HepG2 (cell line): ENCODE measurements around the gene CLCNKA.

Experiments used
- ETV6 ChIP-seq: sonication (generic); formaldehyde crosslinking; conservative IDR thresholded peaks from 2 replicates; pipeline ENCODE4 v1.4.0; 2020; ENCODE audit warnings: missing genetic modification reagents
- MTA3 ChIP-seq: sonication (generic); formaldehyde crosslinking; IDR thresholded peaks from 2 replicates; pipeline ENCODE4 v1.4.0; 2020; ENCODE audit warnings: missing genetic modification reagents
- MZF1 ChIP-seq: sonication (generic); formaldehyde crosslinking; IDR thresholded peaks from 2 replicates; pipeline ENCODE4 v1.8.1; 2023; ENCODE audit warnings: mild to moderate bottlenecking, missing genetic modification reagents, borderline replicate concordance
- POLR2AphosphoS5 ChIP-seq: IDR thresholded peaks from 2 replicates; pipeline ENCODE4 v1.6.1; 2012; ENCODE audit warnings: low read depth, low read length
- POLR2G ChIP-seq: fragments of 200-400 bp; formaldehyde crosslinking; IDR thresholded peaks from 2 replicates; pipeline ENCODE4 v1.6.1; 2018; ENCODE audit warnings: mild to moderate bottlenecking, low read depth, low read length, moderate library complexity

DNA sequence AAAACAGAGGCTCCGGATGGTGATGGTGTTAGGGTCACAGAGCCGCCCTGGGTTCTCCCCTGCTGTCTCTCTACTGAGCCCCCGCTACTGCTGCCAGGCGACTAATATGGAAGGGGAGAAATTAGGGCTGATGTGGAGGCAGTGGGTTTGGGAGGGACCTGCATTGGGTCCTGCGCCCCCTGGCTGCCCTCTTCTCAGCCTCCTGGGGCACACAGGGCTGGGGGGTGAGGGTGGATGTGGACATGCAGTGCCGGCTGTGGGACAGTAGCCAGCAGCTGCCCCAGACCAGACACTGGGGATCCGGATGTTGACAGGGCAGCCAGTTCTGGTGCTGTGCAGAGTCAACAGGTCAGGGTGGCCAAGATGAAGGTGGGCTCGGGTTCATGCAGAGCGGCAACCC is 20.3 kb downstream of the CLCNKA start:
- TF ChIP-seq ETV6 (CRISPR knock-in tag) (no peak), MZF1 (CRISPR knock-in tag) (no peak), POLR2AphosphoS5 (no peak), MTA3 (CRISPR knock-in tag) (no peak), POLR2G (no peak)
